Measurements from ENCODE around the gene VAV3.
"Not testable (repeated sequence)": the region's sequence is repeated elsewhere in the genome, so short reads cannot be mapped to it uniquely, and the experiment has no call there.

The VAV3 gene

GRCh38 chr1:107739201-107739600 lies 225.8 kb downstream of the VAV3 start:
- no peaks in the 10 kb centered on the region for H3K27me3 ChIP-seq (ENCODE audit: control insufficient read depth, insufficient read depth, low read length)
- H3K4me3 ChIP-seq (ENCODE audit: low read depth, low read length), result no peak overlapping the region
- no peak overlapping the region for H3K9ac ChIP-seq (ENCODE audit: low read length)
- peaks cover 3% of the 10 kb centered on the region; the same call in 1 of the 2 replicates for H3K4me1 ChIP-seq (ENCODE audit: control insufficient read depth, insufficient read depth, low read length)
- no peaks in the 10 kb centered on the region for H3K9me3 ChIP-seq (ENCODE audit: control insufficient read depth, insufficient read depth, low read depth, low read length)
- H3K27ac ChIP-seq (ENCODE audit: low read depth, low read length), result no peak overlapping the region
- H3K36me3 ChIP-seq (ENCODE audit: control insufficient read depth, insufficient read depth, low read length), result no peaks in the 10 kb centered on the region

DNA sequence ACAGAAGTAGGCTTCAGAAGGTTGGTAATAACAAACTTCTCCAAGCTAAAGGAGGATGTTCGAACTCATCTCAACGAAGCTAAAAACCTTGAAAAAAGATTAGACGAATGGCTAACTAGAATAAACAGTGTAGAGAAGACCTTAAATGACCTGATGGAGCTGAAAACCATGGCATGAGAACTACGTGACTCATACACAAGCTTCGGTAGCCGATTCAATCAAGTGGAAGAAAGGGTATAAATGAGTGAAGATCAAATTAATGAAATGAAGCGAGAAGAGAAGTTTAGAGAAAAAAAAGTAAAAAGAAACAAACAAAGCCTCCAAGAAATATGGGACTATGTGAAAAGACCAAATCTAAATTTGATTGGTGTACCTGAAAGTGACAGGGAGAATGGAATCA lies 231.6 kb downstream of the VAV3 start:
- not testable (repeated sequence) for H3K36me3 ChIP-seq (ENCODE audit: control insufficient read depth, insufficient read depth, low read length); H3K27ac ChIP-seq (ENCODE audit: low read depth, low read length); H3K4me3 ChIP-seq (ENCODE audit: low read depth, low read length); H3K27me3 ChIP-seq (ENCODE audit: control insufficient read depth, insufficient read depth, low read length); H3K4me1 ChIP-seq (ENCODE audit: control insufficient read depth, insufficient read depth, low read length); H3K9ac ChIP-seq (ENCODE audit: low read length); H3K9me3 ChIP-seq (ENCODE audit: control insufficient read depth, insufficient read depth, low read depth, low read length)

DNA sequence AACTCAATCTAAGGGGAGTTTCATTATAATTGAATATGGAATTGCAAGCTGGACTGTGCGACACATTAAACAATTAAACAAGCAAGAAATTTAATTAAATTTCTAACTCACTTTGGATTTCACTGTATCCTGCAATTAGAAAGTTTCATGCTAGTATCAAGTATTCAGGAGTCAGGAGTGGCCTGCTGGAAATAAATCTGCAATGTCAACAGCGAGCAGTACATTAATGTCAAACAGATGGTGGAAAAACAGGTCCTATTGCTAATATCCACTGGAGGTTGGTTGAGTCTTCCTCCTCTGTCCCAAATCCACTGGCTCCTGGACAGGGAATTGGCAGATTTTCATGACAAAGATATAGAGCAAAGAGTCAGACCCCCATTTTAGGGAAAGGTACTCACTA lies 237.1 kb downstream of the VAV3 start:
- H3K27me3 ChIP-seq (ENCODE audit: control insufficient read depth, insufficient read depth, low read length), result no peaks in the 10 kb centered on the region
- H3K9me3 ChIP-seq (ENCODE audit: control insufficient read depth, insufficient read depth, low read depth, low read length), result no peaks in the 10 kb centered on the region
- no peaks in the 10 kb centered on the region for H3K4me1 ChIP-seq (ENCODE audit: control insufficient read depth, insufficient read depth, low read length)
- no peak overlapping the region for H3K27ac ChIP-seq (ENCODE audit: low read depth, low read length)
- H3K4me3 ChIP-seq (ENCODE audit: low read depth, low read length), result no peak overlapping the region
- H3K9ac ChIP-seq (ENCODE audit: low read length), result no peak overlapping the region
- H3K36me3 ChIP-seq (ENCODE audit: control insufficient read depth, insufficient read depth, low read length), result no peaks in the 10 kb centered on the region

DNA sequence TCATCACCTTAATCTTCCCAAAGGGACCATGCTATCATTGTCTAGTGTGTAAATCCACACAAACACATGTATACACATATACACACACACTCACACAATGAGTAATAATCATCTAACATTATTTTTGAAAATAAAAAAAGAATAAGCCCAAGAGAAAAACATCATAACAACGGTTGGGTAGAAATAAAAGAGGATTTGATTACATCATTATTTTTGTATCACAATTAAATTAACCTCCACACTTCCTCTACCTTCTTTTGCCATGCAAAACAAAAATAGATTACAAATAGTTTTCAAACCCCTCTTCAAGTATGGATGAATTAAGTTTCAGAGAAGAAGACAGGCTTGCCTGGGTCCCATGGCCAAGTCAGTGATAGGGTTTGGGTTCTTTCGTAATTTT lies 238.1 kb downstream of the VAV3 start:
- Histone ChIP-seq H3K4me3 (ENCODE audit: low read depth, low read length) (no peak overlapping the region), H3K9me3 (ENCODE audit: control insufficient read depth, insufficient read depth, low read depth, low read length) (no peaks in the 10 kb centered on the region), H3K27me3 (ENCODE audit: control insufficient read depth, insufficient read depth, low read length) (no peaks in the 10 kb centered on the region), H3K36me3 (ENCODE audit: control insufficient read depth, insufficient read depth, low read length) (no peaks in the 10 kb centered on the region), H3K27ac (ENCODE audit: low read depth, low read length) (no peak overlapping the region), H3K4me1 (ENCODE audit: control insufficient read depth, insufficient read depth, low read length) (no peaks in the 10 kb centered on the region), H3K9ac (ENCODE audit: low read length) (no peak overlapping the region)

DNA sequence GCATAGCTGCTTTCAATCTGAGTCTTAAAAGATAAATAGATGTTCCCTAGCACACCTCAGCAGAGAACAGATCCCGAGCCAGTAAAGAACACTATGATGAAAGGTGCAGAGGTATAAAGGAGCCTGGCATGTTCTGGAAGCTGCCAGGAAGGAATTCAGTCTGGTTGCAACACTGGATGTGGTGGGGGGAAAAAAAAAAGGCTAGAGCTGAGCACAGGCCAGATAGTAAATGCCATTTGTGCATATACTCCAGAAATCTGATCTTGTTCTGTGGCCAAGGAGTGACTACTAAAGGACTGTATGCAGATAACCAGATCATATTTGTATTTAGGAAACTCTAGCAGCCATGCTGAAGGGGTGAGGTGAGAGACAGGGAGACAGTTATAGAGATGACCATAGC lies 240.3 kb downstream of the VAV3 start:
- H3K27me3 ChIP-seq (ENCODE audit: control insufficient read depth, insufficient read depth, low read length), result no peaks in the 10 kb centered on the region
- H3K9ac ChIP-seq (ENCODE audit: low read length), result no peak overlapping the region
- H3K36me3 ChIP-seq (ENCODE audit: control insufficient read depth, insufficient read depth, low read length), result no peaks in the 10 kb centered on the region
- no peak overlapping the region for H3K4me3 ChIP-seq (ENCODE audit: low read depth, low read length)
- H3K9me3 ChIP-seq (ENCODE audit: control insufficient read depth, insufficient read depth, low read depth, low read length), result no peaks in the 10 kb centered on the region
- no peaks in the 10 kb centered on the region for H3K4me1 ChIP-seq (ENCODE audit: control insufficient read depth, insufficient read depth, low read length)
- H3K27ac ChIP-seq (ENCODE audit: low read depth, low read length), result no peak overlapping the region

DNA sequence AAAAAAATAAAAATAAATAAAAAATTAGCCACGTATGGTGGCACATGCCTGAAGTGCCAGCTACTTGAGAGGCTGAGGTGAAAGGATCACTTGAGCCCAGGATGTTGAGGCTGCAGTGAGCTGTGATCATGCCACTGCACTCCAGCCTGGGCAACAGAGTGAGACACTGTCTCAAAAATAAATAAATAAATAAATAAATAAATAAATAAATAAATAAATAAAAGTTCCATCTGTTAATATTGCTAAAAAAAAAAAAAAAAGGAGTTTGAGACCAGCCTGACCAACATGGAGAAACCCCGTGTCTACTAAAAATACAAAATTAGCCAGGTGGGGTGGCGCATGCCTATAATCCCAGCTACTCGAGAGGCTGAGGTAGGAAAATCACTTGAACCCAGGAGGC lies 244.8 kb downstream of the VAV3 start:
- H3K36me3 ChIP-seq (ENCODE audit: control insufficient read depth, insufficient read depth, low read length); H3K9ac ChIP-seq (ENCODE audit: low read length): not testable (repeated sequence)

DNA sequence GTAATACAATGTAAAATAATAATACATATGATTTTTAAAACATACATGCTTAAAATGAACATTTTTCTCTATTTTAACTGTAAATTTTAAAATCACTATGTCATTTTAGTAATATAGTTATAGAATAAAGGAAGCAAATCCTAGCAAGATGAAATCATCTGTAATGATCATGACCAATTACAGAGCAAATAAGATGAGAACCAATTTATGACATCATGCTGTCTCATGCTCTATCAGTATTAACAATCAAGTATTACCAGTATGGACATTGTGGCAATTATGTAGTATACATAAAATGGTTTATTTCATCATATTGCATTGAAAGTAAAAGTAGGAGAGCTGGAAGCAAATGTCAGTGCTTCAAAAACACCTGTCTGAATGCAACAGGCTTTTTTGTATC lies 255.0 kb downstream of the VAV3 start:
- H3K27me3 ChIP-seq (ENCODE audit: control insufficient read depth, insufficient read depth, low read length), result no peaks in the 10 kb centered on the region
- no peak overlapping the region for H3K9ac ChIP-seq (ENCODE audit: low read length)
- no peak overlapping the region for H3K4me3 ChIP-seq (ENCODE audit: low read depth, low read length)
- no peaks in the 10 kb centered on the region for H3K9me3 ChIP-seq (ENCODE audit: control insufficient read depth, insufficient read depth, low read depth, low read length)
- no peak overlapping the region for H3K27ac ChIP-seq (ENCODE audit: low read depth, low read length)
- H3K36me3 ChIP-seq (ENCODE audit: control insufficient read depth, insufficient read depth, low read length), result no peaks in the 10 kb centered on the region
- no peaks in the 10 kb centered on the region for H3K4me1 ChIP-seq (ENCODE audit: control insufficient read depth, insufficient read depth, low read length)

More for the DNA sequence above, 244.8 kb downstream of the VAV3 start:
- not testable (repeated sequence) for H3K4me1 ChIP-seq (ENCODE audit: control insufficient read depth, insufficient read depth, low read length); H3K4me3 ChIP-seq (ENCODE audit: low read depth, low read length); H3K9me3 ChIP-seq (ENCODE audit: control insufficient read depth, insufficient read depth, low read depth, low read length); H3K27ac ChIP-seq (ENCODE audit: low read depth, low read length); H3K27me3 ChIP-seq (ENCODE audit: control insufficient read depth, insufficient read depth, low read length)

DNA sequence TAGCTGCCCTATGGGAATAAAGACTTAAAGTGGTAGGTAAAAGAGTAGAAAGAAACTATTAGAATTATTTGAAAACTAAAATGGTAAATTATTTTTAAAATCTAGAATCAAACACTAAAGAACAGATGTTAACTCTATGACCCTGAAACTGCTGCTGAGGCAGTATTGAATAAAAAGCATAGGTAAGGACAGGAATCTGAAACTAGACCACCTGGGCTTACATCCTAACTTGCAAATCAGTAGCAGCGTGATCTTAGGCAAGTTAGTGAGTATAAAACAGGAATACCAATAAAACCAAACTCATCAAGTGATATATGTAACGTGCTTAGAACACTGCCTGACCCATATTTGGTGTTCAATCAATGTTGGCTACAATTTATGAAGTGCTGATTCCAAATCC lies 257.9 kb downstream of the VAV3 start:
- no peak overlapping the region for H3K4me3 ChIP-seq (ENCODE audit: low read depth, low read length)
- H3K9ac ChIP-seq (ENCODE audit: low read length), result no peak overlapping the region
- H3K36me3 ChIP-seq (ENCODE audit: control insufficient read depth, insufficient read depth, low read length), result no peaks in the 10 kb centered on the region
- H3K4me1 ChIP-seq (ENCODE audit: control insufficient read depth, insufficient read depth, low read length), result no peaks in the 10 kb centered on the region
- no peaks in the 10 kb centered on the region for H3K27me3 ChIP-seq (ENCODE audit: control insufficient read depth, insufficient read depth, low read length)
- no peak overlapping the region for H3K27ac ChIP-seq (ENCODE audit: low read depth, low read length)
- no peaks in the 10 kb centered on the region for H3K9me3 ChIP-seq (ENCODE audit: control insufficient read depth, insufficient read depth, low read depth, low read length)

GRCh38 chr1:107706182-107706581 lies 258.8 kb downstream of the VAV3 start:
- H3K4me1 ChIP-seq (ENCODE audit: control insufficient read depth, insufficient read depth, low read length), result no peaks in the 10 kb centered on the region
- H3K9ac ChIP-seq (ENCODE audit: low read length), result no peak overlapping the region
- H3K9me3 ChIP-seq (ENCODE audit: control insufficient read depth, insufficient read depth, low read depth, low read length), result no peaks in the 10 kb centered on the region
- H3K36me3 ChIP-seq (ENCODE audit: control insufficient read depth, insufficient read depth, low read length), result no peaks in the 10 kb centered on the region
- no peak overlapping the region for H3K4me3 ChIP-seq (ENCODE audit: low read depth, low read length)
- H3K27ac ChIP-seq (ENCODE audit: low read depth, low read length), result no peak overlapping the region
- H3K27me3 ChIP-seq (ENCODE audit: control insufficient read depth, insufficient read depth, low read length), result no peaks in the 10 kb centered on the region

GRCh38 chr1:107704911-107705310 lies 260.1 kb downstream of the VAV3 start:
- Histone ChIP-seq H3K4me1 (ENCODE audit: control insufficient read depth, insufficient read depth, low read length) (no peaks in the 10 kb centered on the region), H3K9ac (ENCODE audit: low read length) (no peak overlapping the region), H3K27ac (ENCODE audit: low read depth, low read length) (no peak overlapping the region), H3K4me3 (ENCODE audit: low read depth, low read length) (no peak overlapping the region), H3K36me3 (ENCODE audit: control insufficient read depth, insufficient read depth, low read length) (no peaks in the 10 kb centered on the region), H3K27me3 (ENCODE audit: control insufficient read depth, insufficient read depth, low read length) (no peaks in the 10 kb centered on the region), H3K9me3 (ENCODE audit: control insufficient read depth, insufficient read depth, low read depth, low read length) (no peaks in the 10 kb centered on the region)

GRCh38 chr1:107702946-107703571 lies 261.9 kb downstream of the VAV3 start:
- Histone ChIP-seq H3K4me3 (ENCODE audit: low read depth, low read length) (no peak overlapping the region), H3K9me3 (ENCODE audit: control insufficient read depth, insufficient read depth, low read depth, low read length) (no peaks in the 10 kb centered on the region), H3K9ac (ENCODE audit: low read length) (no peak overlapping the region), H3K36me3 (ENCODE audit: control insufficient read depth, insufficient read depth, low read length) (no peaks in the 10 kb centered on the region), H3K4me1 (ENCODE audit: control insufficient read depth, insufficient read depth, low read length) (no peaks in the 10 kb centered on the region), H3K27ac (ENCODE audit: low read depth, low read length) (no peak overlapping the region), H3K27me3 (ENCODE audit: control insufficient read depth, insufficient read depth, low read length) (no peaks in the 10 kb centered on the region)

DNA sequence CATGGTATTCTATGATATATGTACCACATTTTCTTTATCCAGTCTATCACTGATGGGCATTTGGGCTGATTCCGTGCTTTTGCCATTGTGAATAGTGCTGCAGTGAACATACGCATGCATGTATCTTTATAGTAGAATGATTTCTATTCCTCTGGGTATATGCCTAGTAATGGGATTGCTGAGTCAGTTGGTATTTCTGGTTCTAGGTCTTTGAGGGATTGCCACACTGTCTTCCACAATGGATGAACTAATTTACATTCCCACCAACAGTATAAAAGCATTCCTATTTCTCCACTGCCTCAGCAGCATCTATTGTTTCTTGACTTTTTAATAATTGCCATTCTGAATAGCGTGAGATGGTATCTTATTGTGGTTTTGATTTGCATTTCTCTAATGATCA lies 264.3 kb downstream of the VAV3 start:
- not testable (repeated sequence) for H3K9me3 ChIP-seq (ENCODE audit: control insufficient read depth, insufficient read depth, low read depth, low read length); H3K27ac ChIP-seq (ENCODE audit: low read depth, low read length); H3K4me3 ChIP-seq (ENCODE audit: low read depth, low read length); H3K36me3 ChIP-seq (ENCODE audit: control insufficient read depth, insufficient read depth, low read length); H3K4me1 ChIP-seq (ENCODE audit: control insufficient read depth, insufficient read depth, low read length); H3K9ac ChIP-seq (ENCODE audit: low read length); H3K27me3 ChIP-seq (ENCODE audit: control insufficient read depth, insufficient read depth, low read length)

Measured in HUES6 (cell line).